ENCODE measurements around the gene REEP1.

DNA sequence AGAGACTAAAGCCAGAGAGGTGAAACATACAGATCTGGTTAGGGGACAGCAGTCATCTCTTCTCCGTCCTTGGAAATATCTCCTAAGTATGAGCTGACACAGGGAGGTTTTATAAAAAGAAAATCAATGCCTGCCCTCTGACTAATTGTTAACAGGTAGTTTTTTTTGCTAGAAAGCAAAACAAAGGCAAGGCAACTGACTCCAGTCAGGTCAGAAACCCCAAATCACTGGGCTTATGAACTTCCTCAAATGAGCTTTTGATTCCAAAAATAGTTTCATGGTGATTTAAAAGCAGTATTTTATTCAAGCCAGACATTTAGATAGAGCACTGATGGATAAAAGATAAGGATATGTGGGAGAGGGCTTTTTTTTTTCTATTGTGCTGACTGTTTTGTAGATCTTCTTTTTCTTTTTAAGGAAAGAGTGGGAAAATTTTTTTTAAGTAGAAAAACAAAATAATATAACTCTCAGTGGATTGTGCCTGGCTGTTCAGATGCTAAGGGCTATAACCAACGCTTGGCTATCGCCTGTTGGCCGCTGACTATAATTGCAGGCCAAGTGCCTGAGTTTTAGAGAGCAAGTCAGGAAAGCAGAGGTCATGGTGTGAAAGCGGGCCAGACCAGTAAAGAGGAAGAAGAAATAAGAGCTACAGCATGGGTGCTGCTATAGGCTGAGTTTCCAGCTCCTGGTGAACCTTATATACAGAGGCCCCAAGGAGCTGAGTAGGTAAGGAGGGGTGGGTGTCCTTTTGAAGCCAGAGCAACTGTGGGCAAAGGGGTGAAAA is 93.3 kb downstream of the REEP1 start:
- TF ChIP-seq TAF1 (IDR thresholded peaks at IDR 0.05; ENCODE audit: borderline replicate concordance, insufficient read depth, low read length): no peak
- TF ChIP-seq, protein P1, sequence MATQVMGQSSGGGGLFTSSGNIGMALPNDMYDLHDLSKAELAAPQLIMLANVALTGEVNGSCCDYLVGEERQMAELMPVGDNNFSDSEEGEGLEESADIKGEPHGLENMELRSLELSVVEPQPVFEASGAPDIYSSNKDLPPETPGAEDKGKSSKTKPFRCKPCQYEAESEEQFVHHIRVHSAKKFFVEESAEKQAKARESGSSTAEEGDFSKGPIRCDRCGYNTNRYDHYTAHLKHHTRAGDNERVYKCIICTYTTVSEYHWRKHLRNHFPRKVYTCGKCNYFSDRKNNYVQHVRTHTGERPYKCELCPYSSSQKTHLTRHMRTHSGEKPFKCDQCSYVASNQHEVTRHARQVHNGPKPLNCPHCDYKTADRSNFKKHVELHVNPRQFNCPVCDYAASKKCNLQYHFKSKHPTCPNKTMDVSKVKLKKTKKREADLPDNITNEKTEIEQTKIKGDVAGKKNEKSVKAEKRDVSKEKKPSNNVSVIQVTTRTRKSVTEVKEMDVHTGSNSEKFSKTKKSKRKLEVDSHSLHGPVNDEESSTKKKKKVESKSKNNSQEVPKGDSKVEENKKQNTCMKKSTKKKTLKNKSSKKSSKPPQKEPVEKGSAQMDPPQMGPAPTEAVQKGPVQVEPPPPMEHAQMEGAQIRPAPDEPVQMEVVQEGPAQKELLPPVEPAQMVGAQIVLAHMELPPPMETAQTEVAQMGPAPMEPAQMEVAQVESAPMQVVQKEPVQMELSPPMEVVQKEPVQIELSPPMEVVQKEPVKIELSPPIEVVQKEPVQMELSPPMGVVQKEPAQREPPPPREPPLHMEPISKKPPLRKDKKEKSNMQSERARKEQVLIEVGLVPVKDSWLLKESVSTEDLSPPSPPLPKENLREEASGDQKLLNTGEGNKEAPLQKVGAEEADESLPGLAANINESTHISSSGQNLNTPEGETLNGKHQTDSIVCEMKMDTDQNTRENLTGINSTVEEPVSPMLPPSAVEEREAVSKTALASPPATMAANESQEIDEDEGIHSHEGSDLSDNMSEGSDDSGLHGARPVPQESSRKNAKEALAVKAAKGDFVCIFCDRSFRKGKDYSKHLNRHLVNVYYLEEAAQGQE (IDR thresholded peaks at IDR 0.05; ENCODE audit: insufficient read depth in 1 of 2, low read depth in 2 of 2, low read length in 2 of 2): no peak

Data from PFSK-1 (cell line).